ENCODE measurements around the gene TCF12. TPM values are rescaled to one million over a fixed set of nuclear protein-coding genes. Genes with fewer than 3 reads are reported as not detected.

Gene TCF12
- total RNA-seq, 1 donor from 2014 or later, result 78.6 TPM

GRCh38 chr15:57328479-57328878 lies 410.0 kb downstream of the TCF12 start:
- DNase-seq, result no peak
- H3K27me3 Mint-ChIP-seq, result peaks cover 8% of the 10 kb centered on the region
- intact Hi-C loops (cut with micrococcal nuclease), result no loop called here
- H3K4me1 Mint-ChIP-seq, result peaks cover 8% of the 10 kb centered on the region
- H3K36me3 Mint-ChIP-seq (ENCODE audit: low read depth), result no peaks in the 10 kb centered on the region
- no peak overlapping the region for H3K27ac Mint-ChIP-seq
- no peak overlapping the region for H3K4me3 Mint-ChIP-seq
- H3K9me3 Mint-ChIP-seq, result no peaks in the 10 kb centered on the region

- intact Hi-C loops (cut with micrococcal nuclease), result no loop called here
- peaks cover 8% of the 10 kb centered on the region for H3K27me3 Mint-ChIP-seq
Observed at GRCh38 chr15:57328897-57329296, 410.5 kb downstream of the TCF12 start.

GRCh38 chr15:57329582-57330367 lies 411.3 kb downstream of the TCF12 start:
- no peak overlapping the region for H3K27ac Mint-ChIP-seq
- no peaks in the 10 kb centered on the region for H3K9me3 Mint-ChIP-seq
- H3K4me3 Mint-ChIP-seq, result no peak overlapping the region
- intact Hi-C loops (cut with micrococcal nuclease), result no loop called here
- no peak for DNase-seq
- H3K4me1 Mint-ChIP-seq, result peaks cover 6% of the 10 kb centered on the region
- peaks cover 8% of the 10 kb centered on the region for H3K27me3 Mint-ChIP-seq
- H3K36me3 Mint-ChIP-seq (ENCODE audit: low read depth), result no peaks in the 10 kb centered on the region

More at GRCh38 chr15:57328897-57329296, 410.5 kb downstream of the TCF12 start:
- Mint-ChIP-seq H3K4me3 (no peak overlapping the region), H3K4me1 (peaks cover 6% of the 10 kb centered on the region), H3K9me3 (no peaks in the 10 kb centered on the region), H3K27ac (no peak overlapping the region), H3K36me3 (ENCODE audit: low read depth) (no peaks in the 10 kb centered on the region)
- DNase-seq, result no peak

GRCh38 chr15:57330619-57331340 lies 412.3 kb downstream of the TCF12 start:
- DNase-seq, result no peak
- peaks cover 6% of the 10 kb centered on the region for H3K27me3 Mint-ChIP-seq
- no peak overlapping the region for H3K4me3 Mint-ChIP-seq
- H3K36me3 Mint-ChIP-seq (ENCODE audit: low read depth), result no peaks in the 10 kb centered on the region
- peaks cover 6% of the 10 kb centered on the region for H3K4me1 Mint-ChIP-seq
- no peaks in the 10 kb centered on the region for H3K9me3 Mint-ChIP-seq
- H3K27ac Mint-ChIP-seq, result no peak overlapping the region
- intact Hi-C loops (cut with micrococcal nuclease), result no loop called here

GRCh38 chr15:57332326-57332725 lies 413.9 kb downstream of the TCF12 start:
- H3K27ac Mint-ChIP-seq, result no peak overlapping the region
- H3K36me3 Mint-ChIP-seq (ENCODE audit: low read depth), result no peaks in the 10 kb centered on the region
- H3K27me3 Mint-ChIP-seq, result peaks cover 6% of the 10 kb centered on the region
- intact Hi-C loops (cut with micrococcal nuclease), result no loop called here
- no peak overlapping the region for H3K4me3 Mint-ChIP-seq
- H3K9me3 Mint-ChIP-seq, result no peaks in the 10 kb centered on the region
- peaks cover 6% of the 10 kb centered on the region for H3K4me1 Mint-ChIP-seq
- DNase-seq, result no peak

GRCh38 chr15:57333487-57333886 lies 415.0 kb downstream of the TCF12 start:
- H3K27ac Mint-ChIP-seq, result no peak overlapping the region
- H3K4me1 Mint-ChIP-seq, result peaks cover 6% of the 10 kb centered on the region
- peaks cover 6% of the 10 kb centered on the region for H3K27me3 Mint-ChIP-seq
- H3K36me3 Mint-ChIP-seq (ENCODE audit: low read depth), result no peaks in the 10 kb centered on the region
- intact Hi-C loops (cut with micrococcal nuclease), result no loop called here
- no peak for DNase-seq
- no peak overlapping the region for H3K4me3 Mint-ChIP-seq
- H3K9me3 Mint-ChIP-seq, result no peaks in the 10 kb centered on the region

- Mint-ChIP-seq H3K9me3 (no peaks in the 10 kb centered on the region), H3K27me3 (peaks cover 5% of the 10 kb centered on the region), H3K27ac (no peak overlapping the region), H3K36me3 (ENCODE audit: low read depth) (no peaks in the 10 kb centered on the region), H3K4me3 (no peak overlapping the region), H3K4me1 (peaks cover 6% of the 10 kb centered on the region)
- DNase-seq, result no peak
- intact Hi-C loops (cut with micrococcal nuclease), result no loop called here
Observed at GRCh38 chr15:57334257-57334656, 415.8 kb downstream of the TCF12 start.

GRCh38 chr15:57335293-57335715 lies 416.9 kb downstream of the TCF12 start:
- no peaks in the 10 kb centered on the region for H3K36me3 Mint-ChIP-seq (ENCODE audit: low read depth)
- no peak overlapping the region for H3K27ac Mint-ChIP-seq
- intact Hi-C loops (cut with micrococcal nuclease), result no loop called here
- H3K27me3 Mint-ChIP-seq, result no peaks in the 10 kb centered on the region
- no peak for DNase-seq
- no peaks in the 10 kb centered on the region for H3K9me3 Mint-ChIP-seq
- no peak overlapping the region for H3K4me3 Mint-ChIP-seq
- H3K4me1 Mint-ChIP-seq, result peaks cover under 1% of the 10 kb centered on the region

- no peak for DNase-seq
- H3K27ac Mint-ChIP-seq, result no peak overlapping the region
- no peaks in the 10 kb centered on the region for H3K4me1 Mint-ChIP-seq
- no peaks in the 10 kb centered on the region for H3K9me3 Mint-ChIP-seq
- no peak overlapping the region for H3K4me3 Mint-ChIP-seq
- intact Hi-C loops (cut with micrococcal nuclease), result no loop called here
- H3K36me3 Mint-ChIP-seq (ENCODE audit: low read depth), result no peaks in the 10 kb centered on the region
- H3K27me3 Mint-ChIP-seq, result peaks cover under 1% of the 10 kb centered on the region
Observed at GRCh38 chr15:57335719-57336118, 417.3 kb downstream of the TCF12 start.

- DNase-seq, result no peak
- H3K4me1 Mint-ChIP-seq, result no peaks in the 10 kb centered on the region
- intact Hi-C loops (cut with micrococcal nuclease), result no loop called here
- H3K27ac Mint-ChIP-seq, result no peak overlapping the region
- peaks cover 2% of the 10 kb centered on the region for H3K27me3 Mint-ChIP-seq
- H3K4me3 Mint-ChIP-seq, result no peak overlapping the region
- H3K9me3 Mint-ChIP-seq, result no peaks in the 10 kb centered on the region
- no peaks in the 10 kb centered on the region for H3K36me3 Mint-ChIP-seq (ENCODE audit: low read depth)
Observed at GRCh38 chr15:57337868-57338411, 419.5 kb downstream of the TCF12 start.

GRCh38 chr15:57339321-57339720 lies 420.9 kb downstream of the TCF12 start:
- peaks cover 2% of the 10 kb centered on the region for H3K27me3 Mint-ChIP-seq
- no peak overlapping the region for H3K27ac Mint-ChIP-seq
- H3K9me3 Mint-ChIP-seq, result no peaks in the 10 kb centered on the region
- no peak for DNase-seq
- no peaks in the 10 kb centered on the region for H3K36me3 Mint-ChIP-seq (ENCODE audit: low read depth)
- no peaks in the 10 kb centered on the region for H3K4me1 Mint-ChIP-seq
- intact Hi-C loops (cut with micrococcal nuclease), result no loop called here
- no peak overlapping the region for H3K4me3 Mint-ChIP-seq

Other genes with a start within 250 kb of the TCF12 start
- 25.9 and 26.2 TPM in 2 replicates for gene ZNF280D, start 185.1 kb upstream of the TCF12 start, total RNA-seq

All from activated CD4-positive, alpha-beta T cell treated with anti-CD3 and anti-CD28 coated beads, Interleukin-2, amount 10 ng/mL, durations not matched to agents 24 days and 14 days (primary cell).